Tibial artery (tissue), 4 donors: ENCODE measurements around the gene CPLANE1.

Source experiments
- DNase-seq, 2 donors: peaks; one replicate each; pipeline ENCODE4 v3.0.0-alpha.2; 2019
- H3K27ac ChIP-seq, 2 donors: fragments of 200-600 bp; sonication (generic) in 1 of 2; 1 replicate in 1 of 2; 2 replicates in 1 of 2; pipeline ENCODE4 v1.5.1; 2018 to 2019; ENCODE audit warnings: mild to moderate bottlenecking in 1 of 2
- H3K27me3 ChIP-seq, 2 donors: fragments of 200-600 bp; sonication (generic) in 1 of 2; one replicate each; pipeline versions ENCODE4 v1.5.1 to v1.6.0; 2016 to 2019
- H3K36me3 ChIP-seq, 3 donors: fragments of 200-600 bp; sonication (generic) in 2 of 3; one replicate each; pipeline ENCODE4 v1.5.1; 2016 to 2019; ENCODE audit warnings: mild to moderate bottlenecking in 2 of 3
- H3K4me1 ChIP-seq, 4 donors: fragments of 200-600 bp; sonication (generic) in 2 of 4; 1 replicate in 3 of 4; 2 replicates in 1 of 4; pipeline ENCODE4 v1.5.1; 2016 to 2019
- H3K4me3 ChIP-seq, 2 donors: fragments of 200-600 bp; sonication (generic) in 1 of 2; 1 replicate in 1 of 2; 2 replicates in 1 of 2; pipeline ENCODE4 v1.5.1; 2018 to 2019; ENCODE audit warnings: mild to moderate bottlenecking in 2 of 2
- H3K9me3 ChIP-seq, 3 donors: fragments of 200-600 bp; sonication (generic) in 1 of 3; one replicate each; pipeline ENCODE4 v1.5.1; 2016 to 2019
- CTCF ChIP-seq, 2 experiments: fragments of 200-600 bp in 1 of 2; fragments of 450-650 bp in 1 of 2; IDR thresholded peaks; one replicate each; pipeline ENCODE4 v1.5.1; 2017 to 2019; ENCODE audit warnings: antibody characterized with exemption in 2 of 2, mild to moderate bottlenecking in 1 of 2, moderate library complexity in 1 of 2
- intact Hi-C: fragments of 100-400 bp; cut with DNase I; formaldehyde crosslinking; loops from one replicate; pipeline ENCODE4 v1.15.0; 2023; ENCODE audit warnings: low total_unique reads

Gene CPLANE1

DNA sequence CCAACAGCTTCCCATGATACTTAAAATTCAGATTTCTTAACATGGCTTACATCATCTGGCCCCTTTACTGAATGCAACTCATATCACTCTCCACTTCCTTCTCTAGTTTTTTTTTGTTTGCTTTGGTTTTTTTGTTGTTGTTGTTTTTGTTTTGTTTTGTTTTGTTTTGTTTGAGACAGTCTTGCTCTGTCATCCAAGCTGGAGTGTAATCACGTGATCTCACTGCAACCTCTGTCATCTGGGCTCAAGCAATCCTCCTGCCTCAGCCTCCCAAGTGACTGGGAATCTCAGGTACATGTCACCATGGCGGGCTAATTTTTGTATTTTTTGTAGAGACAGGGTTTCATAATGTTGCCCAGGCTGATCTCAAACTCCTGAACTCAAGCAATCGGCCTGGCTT lies 41.4 kb downstream of the CPLANE1 start:
- no peak overlapping the region for H3K27ac ChIP-seq
- peaks cover 44 to 88% (median 44%) of the 10 kb centered on the region in 3 donors for H3K36me3 ChIP-seq
- no peaks in the 10 kb centered on the region for H3K27me3 ChIP-seq
- DNase-seq = no peak
- H3K4me1 ChIP-seq = no peaks in the 10 kb centered on the region
- no peaks in the 10 kb centered on the region for H3K9me3 ChIP-seq
- no peak for TF ChIP-seq CTCF (IDR thresholded peaks at IDR 0.05)
- H3K4me3 ChIP-seq = no peak overlapping the region
- intact Hi-C loops = no loop called here

DNA sequence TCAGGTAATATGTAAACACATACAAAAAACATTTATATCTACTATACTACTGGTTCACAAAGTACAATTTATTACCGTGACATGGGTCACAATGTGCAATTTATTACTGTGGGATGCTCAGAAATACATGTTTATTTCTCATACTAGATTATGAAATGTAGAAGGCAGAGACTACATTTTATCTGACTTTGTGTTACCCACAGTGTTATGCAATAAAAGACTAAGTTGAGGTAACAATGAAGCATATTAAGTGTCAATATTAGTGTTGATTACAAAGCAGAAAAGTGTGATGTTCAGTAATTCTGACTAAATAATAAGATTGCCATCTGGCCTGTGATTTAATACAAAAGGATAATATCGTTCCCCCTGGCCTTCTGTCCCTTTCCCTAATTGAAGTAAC lies 42.4 kb downstream of the CPLANE1 start:
- H3K4me3 ChIP-seq = no peak overlapping the region
- DNase-seq = no peak
- H3K9me3 ChIP-seq = no peaks in the 10 kb centered on the region
- no peaks in the 10 kb centered on the region for H3K27me3 ChIP-seq
- intact Hi-C loops = no loop called here
- H3K4me1 ChIP-seq = no peaks in the 10 kb centered on the region
- H3K27ac ChIP-seq = no peak overlapping the region
- peaks cover 39 to 85% (median 46%) of the 10 kb centered on the region in 3 donors for H3K36me3 ChIP-seq
- TF ChIP-seq CTCF (IDR thresholded peaks at IDR 0.05) = no peak

GRCh38 chr5:37198842-37199241 lies 50.3 kb downstream of the CPLANE1 start:
- intact Hi-C loops = loop anchor here (10.0 kb wide), 1 partner anchor 154 kb away; no protein-coding TSS in a partner anchor
- TF ChIP-seq CTCF (IDR thresholded peaks at IDR 0.05) = no peak
- Histone ChIP-seq H3K4me1 (no peaks in the 10 kb centered on the region), H3K27ac (no peak overlapping the region), H3K27me3 (no peaks in the 10 kb centered on the region), H3K4me3 (no peak overlapping the region), H3K9me3 (no peaks in the 10 kb centered on the region), H3K36me3 (peaks cover 36 to 88% (median 67%) of the 10 kb centered on the region in 3 donors)
- DNase-seq = no peak

GRCh38 chr5:37198061-37198460 lies 51.1 kb downstream of the CPLANE1 start:
- no peaks in the 10 kb centered on the region for H3K9me3 ChIP-seq
- TF ChIP-seq CTCF (IDR thresholded peaks at IDR 0.05) = no peak
- H3K27me3 ChIP-seq = no peaks in the 10 kb centered on the region
- no peak overlapping the region for H3K4me3 ChIP-seq
- no peaks in the 10 kb centered on the region for H3K4me1 ChIP-seq
- DNase-seq = no peak
- peaks cover 39 to 87% (median 63%) of the 10 kb centered on the region in 3 donors for H3K36me3 ChIP-seq
- intact Hi-C loops = loop anchor here (10.0 kb wide), 1 partner anchor 153 kb away; no protein-coding TSS in a partner anchor
- no peak overlapping the region for H3K27ac ChIP-seq

DNA sequence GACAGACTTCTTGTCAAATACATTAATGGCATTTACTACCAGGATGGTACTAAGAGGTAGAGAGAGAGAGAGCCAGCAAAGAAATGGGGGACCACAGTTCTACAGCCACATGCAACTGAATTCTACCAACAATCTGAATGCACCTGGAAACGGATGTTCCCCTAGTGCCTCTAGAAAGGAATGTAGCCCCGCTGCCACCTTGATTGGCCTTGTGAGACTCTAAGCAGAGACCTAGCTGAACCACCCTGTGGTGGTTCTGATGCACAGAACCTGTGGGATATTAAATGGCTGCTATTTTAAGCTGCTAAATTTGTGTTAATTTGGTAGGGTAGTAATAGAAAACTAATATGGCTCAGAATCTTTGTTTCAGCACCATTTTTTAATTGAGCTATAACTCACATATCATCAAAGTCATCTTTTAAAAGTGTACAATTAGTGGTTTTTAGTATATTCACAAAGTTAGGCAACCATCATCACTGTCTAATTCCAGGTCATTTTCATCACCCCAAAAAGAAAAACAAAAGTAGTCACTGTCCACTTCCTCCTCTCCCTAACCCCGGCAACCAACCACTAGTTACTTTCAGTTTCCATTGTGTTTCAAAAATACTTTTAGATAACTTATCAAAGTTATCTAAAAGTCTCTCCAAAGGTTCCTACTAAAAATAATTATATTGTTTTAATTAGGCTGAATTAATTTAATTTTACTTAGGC lies 51.7 kb downstream of the CPLANE1 start:
- H3K27me3 ChIP-seq = no peaks in the 10 kb centered on the region
- no peak overlapping the region for H3K27ac ChIP-seq
- no peak overlapping the region for H3K4me3 ChIP-seq
- intact Hi-C loops = loop anchor here (10.0 kb wide), 1 partner anchor 153 kb away; no protein-coding TSS in a partner anchor
- no peaks in the 10 kb centered on the region for H3K9me3 ChIP-seq
- no peak for DNase-seq
- no peaks in the 10 kb centered on the region for H3K4me1 ChIP-seq
- TF ChIP-seq CTCF (IDR thresholded peaks at IDR 0.05) = no peak
- peaks cover 43 to 90% (median 68%) of the 10 kb centered on the region in 3 donors for H3K36me3 ChIP-seq
